Suprapubic skin (tissue), 4 donors: ENCODE measurements around the gene AMPH. TPM values are rescaled to one million over a fixed set of nuclear protein-coding genes. Genes with fewer than 3 reads are reported as not detected.

Source experiments
- DNase-seq, 2 donors: peaks; one replicate each; pipeline ENCODE4 v3.0.0-alpha.2; 2019; ENCODE audit warnings: low spot score in 2 of 2
- H3K27ac ChIP-seq: fragments of 200-600 bp; sonication (generic); one replicate; pipeline ENCODE4 v1.5.1; 2019
- H3K27me3 ChIP-seq: fragments of 200-600 bp; sonication (generic); one replicate; pipeline ENCODE4 v1.5.1; 2019
- H3K36me3 ChIP-seq: fragments of 200-600 bp; sonication (generic); one replicate; pipeline ENCODE4 v1.5.1; 2019
- H3K4me1 ChIP-seq: fragments of 200-600 bp; sonication (generic); one replicate; pipeline ENCODE4 v1.5.1; 2019
- H3K4me3 ChIP-seq: fragments of 200-600 bp; sonication (generic); one replicate; pipeline ENCODE4 v1.5.1; 2019; ENCODE audit warnings: mild to moderate bottlenecking
- H3K9me3 ChIP-seq: fragments of 200-600 bp; sonication (generic); one replicate; pipeline ENCODE4 v1.5.1; 2019
- CTCF ChIP-seq, 2 donors: fragments of 200-600 bp in 1 of 2; fragments of 450-650 bp in 1 of 2; sonication (generic) in 1 of 2; IDR thresholded peaks; one replicate each; pipeline ENCODE4 v1.5.1; 2016 to 2019; ENCODE audit warnings: antibody characterized with exemption in 2 of 2, mild to moderate bottlenecking in 1 of 2, moderate library complexity in 1 of 2
- EP300 ChIP-seq: sonication (generic); formaldehyde crosslinking; IDR thresholded peaks from one replicate; pipeline ENCODE4 v1.6.1; 2017; ENCODE audit warnings: antibody characterized with exemption
- POLR2A ChIP-seq, 2 donors: fragments of 450-650 bp; IDR thresholded peaks; one replicate each; pipeline ENCODE4 v1.6.1; 2017; ENCODE audit warnings: antibody characterized with exemption in 2 of 2, mild to moderate bottlenecking in 2 of 2, moderate library complexity in 2 of 2
- POLR2AphosphoS5 ChIP-seq, 3 donors: sonication (generic); formaldehyde crosslinking; IDR thresholded peaks; one replicate each; pipeline ENCODE4 v1.6.1; 2017; ENCODE audit warnings: antibody characterized with exemption in 3 of 3
- WGBS: methylation state at CpG from one replicate; pipeline ENCODE4 v1.1.5; 2018; 5-methylcytosine and 5-hydroxymethylcytosine counted together
- total RNA-seq, 4 donors: library from RNA; depleted of rRNA; stranded (reverse); fragments of >200 nt; gene quantifications; one replicate each; pipeline ENCODE4 v1.1.0, GENCODE V29; 2016

AMPH gene
- total RNA-seq, 4 donors from 2014 or later = 1.7 to 6.3 (median 2.3) TPM

GRCh38 chr7:38542156-38542555 lies 89.0 kb downstream of the AMPH start:
- 79% methylated on average over 2 of the region's 2 CpGs for WGBS
- no peaks in the 10 kb centered on the region for H3K9me3 ChIP-seq
- no peaks in the 10 kb centered on the region for H3K36me3 ChIP-seq
- no peak for TF ChIP-seq POLR2A (IDR thresholded peaks at IDR 0.05)
- no peak for TF ChIP-seq POLR2AphosphoS5 (IDR thresholded peaks at IDR 0.05)
- no peak for TF ChIP-seq EP300
- TF ChIP-seq CTCF (IDR thresholded peaks at IDR 0.05) = no peak
- no peak overlapping the region for H3K4me3 ChIP-seq
- DNase-seq = no peak
- H3K27ac ChIP-seq = no peak overlapping the region
- H3K4me1 ChIP-seq = no peaks in the 10 kb centered on the region
- no peaks in the 10 kb centered on the region for H3K27me3 ChIP-seq

- Histone ChIP-seq H3K36me3 (no peaks in the 10 kb centered on the region), H3K4me1 (no peaks in the 10 kb centered on the region), H3K27me3 (no peaks in the 10 kb centered on the region), H3K4me3 (no peak overlapping the region), H3K9me3 (no peaks in the 10 kb centered on the region), H3K27ac (no peak overlapping the region)
- DNase-seq = no peak
- TF ChIP-seq POLR2AphosphoS5 (IDR thresholded peaks at IDR 0.05) (no peak), CTCF (IDR thresholded peaks at IDR 0.05) (no peak), EP300 (no peak), POLR2A (IDR thresholded peaks at IDR 0.05) (no peak)
- WGBS = 71% methylated on average over 3 of the region's 3 CpGs
Observed at GRCh38 chr7:38541440-38541839, 89.7 kb downstream of the AMPH start.

GRCh38 chr7:38539477-38540081 lies 91.6 kb downstream of the AMPH start:
- H3K9me3 ChIP-seq = no peaks in the 10 kb centered on the region
- H3K27ac ChIP-seq = no peak overlapping the region
- no peaks in the 10 kb centered on the region for H3K4me1 ChIP-seq
- H3K36me3 ChIP-seq = no peaks in the 10 kb centered on the region
- 78% methylated on average over 2 of the region's 2 CpGs for WGBS
- no peak overlapping the region for H3K4me3 ChIP-seq
- TF ChIP-seq EP300 (no peak), POLR2A (IDR thresholded peaks at IDR 0.05) (no peak), POLR2AphosphoS5 (IDR thresholded peaks at IDR 0.05) (no peak), CTCF (IDR thresholded peaks at IDR 0.05) (no peak)
- no peak for DNase-seq
- no peaks in the 10 kb centered on the region for H3K27me3 ChIP-seq

GRCh38 chr7:38535073-38535472 lies 96.1 kb downstream of the AMPH start:
- no peaks in the 10 kb centered on the region for H3K36me3 ChIP-seq
- WGBS = 62% methylated on average over 2 of the region's 2 CpGs
- no peaks in the 10 kb centered on the region for H3K9me3 ChIP-seq
- no peaks in the 10 kb centered on the region for H3K27me3 ChIP-seq
- TF ChIP-seq EP300 = no peak
- no peak for TF ChIP-seq POLR2AphosphoS5 (IDR thresholded peaks at IDR 0.05)
- no peak for TF ChIP-seq CTCF (IDR thresholded peaks at IDR 0.05)
- no peak for TF ChIP-seq POLR2A (IDR thresholded peaks at IDR 0.05)
- DNase-seq = no peak
- H3K4me1 ChIP-seq = no peaks in the 10 kb centered on the region
- H3K4me3 ChIP-seq = no peak overlapping the region
- H3K27ac ChIP-seq = no peak overlapping the region

- no peaks in the 10 kb centered on the region for H3K36me3 ChIP-seq
- TF ChIP-seq POLR2A (IDR thresholded peaks at IDR 0.05) (no peak), EP300 (no peak), POLR2AphosphoS5 (IDR thresholded peaks at IDR 0.05) (no peak), CTCF (IDR thresholded peaks at IDR 0.05) (no peak)
Observed at GRCh38 chr7:38525857-38526256, 105.3 kb downstream of the AMPH start.

More at GRCh38 chr7:38525857-38526256, 105.3 kb downstream of the AMPH start:
- 100% methylated on average over 1 of the region's 1 CpG for WGBS
- no peaks in the 10 kb centered on the region for H3K27me3 ChIP-seq
- no peak overlapping the region for H3K4me3 ChIP-seq
- no peak overlapping the region for H3K27ac ChIP-seq
- H3K4me1 ChIP-seq = no peaks in the 10 kb centered on the region
- no peaks in the 10 kb centered on the region for H3K9me3 ChIP-seq
- DNase-seq = no peak
